ENCODE results near the gene TRPC5OS. TPM values are rescaled to one million over a fixed set of nuclear protein-coding genes. Genes with fewer than 3 reads are reported as not detected.

Gene TRPC5OS
- total RNA-seq, 1 donor from 2014 or later: not detected

DNA sequence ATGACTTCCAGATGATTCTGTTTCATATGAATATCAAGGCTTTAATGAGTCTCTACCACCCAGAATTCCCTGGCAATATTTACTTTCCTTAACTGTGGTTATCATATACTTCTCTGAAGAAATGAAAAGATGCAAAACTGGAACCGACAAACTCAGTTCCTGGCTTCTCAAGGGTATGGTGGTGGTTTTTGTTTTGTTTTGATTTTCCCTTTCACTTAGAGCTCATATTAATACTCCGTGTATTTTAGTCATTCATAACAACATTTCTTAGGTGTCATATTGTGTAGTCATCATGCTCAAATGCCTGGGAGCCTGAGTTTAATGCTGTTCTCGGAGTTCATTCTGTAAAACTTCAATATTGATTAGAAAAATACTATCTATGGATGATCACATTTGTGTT, 665 bp downstream of the TRPC5OS start:
- no peak overlapping the region for H3K4me3 Mint-ChIP-seq (ENCODE audit: low read depth)
- no peaks in the 10 kb centered on the region for H3K36me3 Mint-ChIP-seq (ENCODE audit: insufficient read depth)
- no peak overlapping the region for H3K27ac Mint-ChIP-seq
- H3K9me3 Mint-ChIP-seq (ENCODE audit: low read depth): no peaks in the 10 kb centered on the region
- TF ChIP-seq, protein P1, sequence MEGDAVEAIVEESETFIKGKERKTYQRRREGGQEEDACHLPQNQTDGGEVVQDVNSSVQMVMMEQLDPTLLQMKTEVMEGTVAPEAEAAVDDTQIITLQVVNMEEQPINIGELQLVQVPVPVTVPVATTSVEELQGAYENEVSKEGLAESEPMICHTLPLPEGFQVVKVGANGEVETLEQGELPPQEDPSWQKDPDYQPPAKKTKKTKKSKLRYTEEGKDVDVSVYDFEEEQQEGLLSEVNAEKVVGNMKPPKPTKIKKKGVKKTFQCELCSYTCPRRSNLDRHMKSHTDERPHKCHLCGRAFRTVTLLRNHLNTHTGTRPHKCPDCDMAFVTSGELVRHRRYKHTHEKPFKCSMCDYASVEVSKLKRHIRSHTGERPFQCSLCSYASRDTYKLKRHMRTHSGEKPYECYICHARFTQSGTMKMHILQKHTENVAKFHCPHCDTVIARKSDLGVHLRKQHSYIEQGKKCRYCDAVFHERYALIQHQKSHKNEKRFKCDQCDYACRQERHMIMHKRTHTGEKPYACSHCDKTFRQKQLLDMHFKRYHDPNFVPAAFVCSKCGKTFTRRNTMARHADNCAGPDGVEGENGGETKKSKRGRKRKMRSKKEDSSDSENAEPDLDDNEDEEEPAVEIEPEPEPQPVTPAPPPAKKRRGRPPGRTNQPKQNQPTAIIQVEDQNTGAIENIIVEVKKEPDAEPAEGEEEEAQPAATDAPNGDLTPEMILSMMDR (IDR thresholded peaks at IDR 0.05; ENCODE audit: unreplicated experiment): no peak
- no peaks in the 10 kb centered on the region for H3K27me3 Mint-ChIP-seq
- no peaks in the 10 kb centered on the region for H3K4me1 Mint-ChIP-seq (ENCODE audit: low read depth)
- DNase-seq (ENCODE audit: low spot score, unreplicated experiment): no peak

DNA sequence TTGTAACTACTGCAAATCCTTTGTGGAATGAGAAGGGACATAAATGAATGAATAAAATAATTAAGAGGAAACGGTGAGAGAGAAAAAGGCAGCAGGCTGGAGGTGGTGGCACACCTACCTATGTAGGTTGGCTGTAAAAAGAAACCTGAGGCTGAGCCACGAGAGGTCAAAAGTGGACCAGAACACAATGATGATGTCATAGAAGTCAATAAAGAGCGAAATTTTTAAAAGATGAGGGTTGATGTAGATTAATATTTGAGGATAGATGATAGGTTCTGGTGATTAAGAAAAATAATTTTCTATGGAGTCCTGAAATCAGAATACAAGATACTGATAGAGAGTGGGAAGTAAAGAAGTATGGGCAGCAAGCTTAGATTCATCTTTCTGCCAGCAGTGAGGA, 1.7 kb downstream of the TRPC5OS start:
- Mint-ChIP-seq H3K4me3 (ENCODE audit: low read depth) (no peak overlapping the region), H3K27ac (no peak overlapping the region), H3K27me3 (no peaks in the 10 kb centered on the region), H3K4me1 (ENCODE audit: low read depth) (no peaks in the 10 kb centered on the region), H3K9me3 (ENCODE audit: low read depth) (no peaks in the 10 kb centered on the region), H3K36me3 (ENCODE audit: insufficient read depth) (no peaks in the 10 kb centered on the region)
- DNase-seq (ENCODE audit: low spot score, unreplicated experiment): no peak
- TF ChIP-seq, protein P1 (IDR thresholded peaks at IDR 0.05; ENCODE audit: unreplicated experiment): no peak

DNA sequence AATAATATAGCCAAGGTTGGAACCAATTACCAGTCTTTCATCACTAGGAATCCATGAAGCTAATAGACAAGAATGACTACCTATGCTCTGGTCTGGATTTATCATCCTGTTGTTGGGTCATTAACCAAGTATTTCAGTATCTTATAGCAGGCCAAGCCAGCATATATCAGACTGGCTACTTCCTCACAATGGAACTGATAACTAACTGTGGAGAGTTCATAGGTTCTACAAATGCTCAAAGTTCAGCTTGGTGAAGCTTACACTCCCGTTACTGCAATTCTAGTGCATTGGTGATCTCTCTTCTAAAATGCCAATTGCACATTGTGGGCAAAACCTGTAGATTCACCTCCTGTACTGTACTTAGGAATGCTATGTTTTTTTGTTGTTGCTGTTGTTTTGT, 4.8 kb downstream of the TRPC5OS start:
- H3K9me3 Mint-ChIP-seq (ENCODE audit: low read depth): no peaks in the 10 kb centered on the region
- no peaks in the 10 kb centered on the region for H3K36me3 Mint-ChIP-seq (ENCODE audit: insufficient read depth)
- DNase-seq (ENCODE audit: low spot score, unreplicated experiment): no peak
- H3K4me1 Mint-ChIP-seq (ENCODE audit: low read depth): no peaks in the 10 kb centered on the region
- no peaks in the 10 kb centered on the region for H3K27me3 Mint-ChIP-seq
- TF ChIP-seq, protein P1 (IDR thresholded peaks at IDR 0.05; ENCODE audit: unreplicated experiment): no peak
- H3K4me3 Mint-ChIP-seq (ENCODE audit: low read depth): no peak overlapping the region
- no peak overlapping the region for H3K27ac Mint-ChIP-seq

DNA sequence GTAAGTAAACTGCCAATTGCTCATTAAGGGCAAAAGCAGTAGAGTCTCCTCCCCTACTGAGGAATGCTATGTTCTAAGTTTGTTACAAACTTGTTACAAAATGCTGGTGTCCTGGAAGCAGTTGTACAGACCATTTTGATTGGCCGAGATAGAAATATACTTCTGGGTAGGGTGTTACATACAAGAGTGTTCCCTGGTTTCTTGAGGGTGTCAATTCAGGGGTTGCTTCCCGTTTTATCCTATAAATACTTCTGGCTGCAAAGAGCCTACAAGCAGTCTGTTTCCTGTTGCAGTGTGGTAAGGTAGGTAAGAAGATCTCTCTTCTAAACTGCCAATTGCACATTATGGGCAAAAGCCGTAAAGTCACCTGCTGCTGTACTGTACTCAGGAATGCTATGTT, 5.7 kb downstream of the TRPC5OS start:
- Mint-ChIP-seq H3K36me3 (ENCODE audit: insufficient read depth) (no peaks in the 10 kb centered on the region), H3K4me1 (ENCODE audit: low read depth) (no peaks in the 10 kb centered on the region), H3K27ac (no peak overlapping the region), H3K27me3 (no peaks in the 10 kb centered on the region), H3K4me3 (ENCODE audit: low read depth) (no peak overlapping the region), H3K9me3 (ENCODE audit: low read depth) (no peaks in the 10 kb centered on the region)
- DNase-seq (ENCODE audit: low spot score, unreplicated experiment): no peak
- TF ChIP-seq, protein P1 (IDR thresholded peaks at IDR 0.05; ENCODE audit: unreplicated experiment): no peak

DNA sequence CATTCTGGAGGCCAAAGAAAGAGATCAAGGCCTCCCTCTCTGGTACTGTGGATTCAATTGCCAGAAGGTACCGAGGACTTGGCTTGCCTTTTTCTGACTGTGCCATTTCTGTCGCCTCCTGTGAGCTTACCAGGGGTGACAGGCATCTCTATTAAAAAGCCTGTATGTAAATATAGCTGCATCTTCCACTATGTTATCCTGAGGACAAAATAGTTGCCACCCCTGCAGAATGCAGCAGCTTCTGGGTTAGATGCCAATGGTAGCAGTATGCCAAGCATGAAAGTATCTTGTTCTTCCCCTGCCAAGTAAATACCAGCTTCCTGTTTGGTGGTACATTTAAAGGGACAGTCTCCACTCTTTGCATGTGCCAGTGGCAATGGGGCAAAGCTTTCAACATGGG, 10.7 kb downstream of the TRPC5OS start:
- H3K4me3 Mint-ChIP-seq (ENCODE audit: low read depth): no peak overlapping the region
- TF ChIP-seq, protein P1 (IDR thresholded peaks at IDR 0.05; ENCODE audit: unreplicated experiment): no peak

More for the DNA sequence above, 10.7 kb downstream of the TRPC5OS start:
- DNase-seq (ENCODE audit: low spot score, unreplicated experiment): no peak
- H3K36me3 Mint-ChIP-seq (ENCODE audit: insufficient read depth): no peaks in the 10 kb centered on the region
- no peaks in the 10 kb centered on the region for H3K27me3 Mint-ChIP-seq
- H3K9me3 Mint-ChIP-seq (ENCODE audit: low read depth): no peaks in the 10 kb centered on the region
- H3K27ac Mint-ChIP-seq: no peak overlapping the region
- H3K4me1 Mint-ChIP-seq (ENCODE audit: low read depth): no peaks in the 10 kb centered on the region
